ENCODE data around the gene ABCB6. TPM values are rescaled to one million over a fixed set of nuclear protein-coding genes. Genes with fewer than 3 reads are reported as not detected.
"Not testable (repeated sequence)": the region's sequence is repeated elsewhere in the genome, so short reads cannot be mapped to it uniquely, and the experiment has no call there.

Gene ABCB6
- 36.1 TPM for total RNA-seq

- peak; percentile 96 for DNase-seq (ENCODE audit: low spot score)
These were observed at the start of gene ABCB6 for GRCh38 chr2:219218732-219219701. TSS of gene ABCB6 (minus strand) at chr2:219218958. CDS start at chr2:219218673, 285 bp downstream.

GRCh38 chr2:219268294-219268693 is 49.5 kb upstream of the ABCB6 start:
- DNase-seq (ENCODE audit: low spot score): no peak

GRCh38 chr2:219266886-219267285 is 48.1 kb upstream of the ABCB6 start:
- no peak for DNase-seq (ENCODE audit: low spot score)

GRCh38 chr2:219266232-219266631 is 47.5 kb upstream of the ABCB6 start:
- DNase-seq (ENCODE audit: low spot score): no peak

- no peak for DNase-seq (ENCODE audit: low spot score)
These were observed 42.5 kb upstream of the ABCB6 start for GRCh38 chr2:219261024-219261855.

GRCh38 chr2:219258942-219259341 is 40.2 kb upstream of the ABCB6 start:
- not testable (repeated sequence) for DNase-seq (ENCODE audit: low spot score)

GRCh38 chr2:219254590-219255201 is 35.9 kb upstream of the ABCB6 start:
- no peak for DNase-seq (ENCODE audit: low spot score)

GRCh38 chr2:219253753-219254589 is 35.2 kb upstream of the ABCB6 start, which contains the start of gene TUBA4A:
TSS of gene TUBA4A (minus strand) at chr2:219253918. CDS start at chr2:219253858, 60 bp downstream.
- peak; percentile 87 for DNase-seq (ENCODE audit: low spot score)

GRCh38 chr2:219252900-219253752 is 34.4 kb upstream of the ABCB6 start, which contains the start of gene TUBA4B:
TSS of gene TUBA4B (plus strand) at chr2:219253243. CDS start at chr2:219253408, 165 bp downstream.
- DNase-seq (ENCODE audit: low spot score): peak; percentile 53

GRCh38 chr2:219252570-219252899 is 33.8 kb upstream of the ABCB6 start:
- DNase-seq (ENCODE audit: low spot score): no peak

- DNase-seq (ENCODE audit: low spot score): no peak
These were observed 33.3 kb upstream of the ABCB6 start for GRCh38 chr2:219252084-219252483.

GRCh38 chr2:219251656-219252055 is 32.9 kb upstream of the ABCB6 start:
- DNase-seq (ENCODE audit: low spot score): no peak

GRCh38 chr2:219250049-219250781 is 31.5 kb upstream of the ABCB6 start:
- DNase-seq (ENCODE audit: low spot score): no peak

GRCh38 chr2:219249203-219249980 is 30.6 kb upstream of the ABCB6 start:
- DNase-seq (ENCODE audit: low spot score): peak; percentile 90

- no peak for DNase-seq (ENCODE audit: low spot score)
These were observed 30.1 kb upstream of the ABCB6 start for GRCh38 chr2:219248845-219249202.

- no peak for DNase-seq (ENCODE audit: low spot score)
These were observed 29.2 kb upstream of the ABCB6 start for GRCh38 chr2:219247678-219248642.

GRCh38 chr2:219246559-219246958 is 27.8 kb upstream of the ABCB6 start:
- DNase-seq (ENCODE audit: low spot score): no peak

GRCh38 chr2:219245899-219246230 is 27.1 kb upstream of the ABCB6 start:
- no peak for DNase-seq (ENCODE audit: low spot score)
